ENCODE measurements around the gene PRKG1.
"Not testable (repeated sequence)": the region's sequence is repeated elsewhere in the genome, so short reads cannot be mapped to it uniquely, and the experiment has no call there.

The PRKG1 gene

DNA sequence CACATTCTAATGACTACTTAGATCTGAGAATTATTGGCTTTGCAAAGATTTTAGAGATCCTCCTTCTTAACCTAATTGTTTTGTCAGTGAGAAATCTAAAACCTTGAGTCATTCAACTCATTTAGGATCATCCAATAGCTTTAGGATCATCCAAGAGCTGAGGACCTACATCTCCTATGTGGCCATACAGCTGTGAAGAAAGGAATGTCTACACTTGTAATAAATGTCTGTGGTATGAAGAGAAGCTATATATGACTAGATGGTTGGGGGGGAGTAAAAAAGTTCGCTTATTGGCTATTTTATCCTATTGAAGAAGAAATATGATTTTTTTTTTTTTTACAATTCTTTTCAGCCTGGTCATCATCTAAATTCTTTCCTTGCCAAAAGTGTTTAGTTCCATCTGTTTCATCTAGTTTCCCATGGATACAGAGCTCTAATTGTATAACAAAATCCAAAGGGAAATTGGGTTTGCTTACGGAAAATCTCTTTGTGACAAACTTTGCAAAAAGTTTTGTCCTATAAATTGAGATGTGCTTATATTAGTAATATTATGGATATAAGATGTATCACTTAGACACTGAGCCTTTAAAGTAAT lies 196.7 kb downstream of the PRKG1 start:
- DNase-seq (ENCODE audit: low read depth in 2 of 2), result no peak

- DNase-seq (ENCODE audit: low read depth in 2 of 2), result not testable (repeated sequence)
Measured at GRCh38 chr10:51272099-51272498, 197.8 kb downstream of the PRKG1 start.

- no peak for DNase-seq (ENCODE audit: low read depth in 2 of 2)
Measured at GRCh38 chr10:51272555-51272954, 198.3 kb downstream of the PRKG1 start.

DNA sequence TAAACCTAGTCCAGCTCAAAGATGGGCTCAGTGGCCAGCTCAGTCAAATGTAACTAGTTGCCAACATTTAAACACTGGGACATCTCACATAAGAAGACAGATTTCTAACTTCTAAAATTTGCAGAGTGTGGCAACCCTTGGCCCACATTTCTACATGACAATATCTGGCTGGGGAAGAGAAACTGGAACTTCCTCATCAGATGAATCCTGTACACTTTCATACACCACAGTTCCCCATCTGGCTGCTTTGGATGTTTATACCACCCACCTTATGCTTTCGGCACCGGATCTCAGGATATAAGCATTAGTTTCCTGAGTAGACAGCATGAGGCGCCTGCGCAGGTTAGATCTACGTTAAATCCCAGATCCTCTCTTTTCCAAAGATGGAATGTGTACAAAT lies 199.3 kb downstream of the PRKG1 start:
- DNase-seq (ENCODE audit: low read depth in 2 of 2), result no peak

GRCh38 chr10:51276097-51276496 lies 201.8 kb downstream of the PRKG1 start:
- DNase-seq (ENCODE audit: low read depth in 2 of 2), result not testable (repeated sequence)

- DNase-seq (ENCODE audit: low read depth in 2 of 2), result not testable (repeated sequence)
Measured at GRCh38 chr10:51281387-51281786, 207.1 kb downstream of the PRKG1 start.

GRCh38 chr10:51285601-51286000 lies 211.3 kb downstream of the PRKG1 start:
- no peak for DNase-seq (ENCODE audit: low read depth in 2 of 2)

DNA sequence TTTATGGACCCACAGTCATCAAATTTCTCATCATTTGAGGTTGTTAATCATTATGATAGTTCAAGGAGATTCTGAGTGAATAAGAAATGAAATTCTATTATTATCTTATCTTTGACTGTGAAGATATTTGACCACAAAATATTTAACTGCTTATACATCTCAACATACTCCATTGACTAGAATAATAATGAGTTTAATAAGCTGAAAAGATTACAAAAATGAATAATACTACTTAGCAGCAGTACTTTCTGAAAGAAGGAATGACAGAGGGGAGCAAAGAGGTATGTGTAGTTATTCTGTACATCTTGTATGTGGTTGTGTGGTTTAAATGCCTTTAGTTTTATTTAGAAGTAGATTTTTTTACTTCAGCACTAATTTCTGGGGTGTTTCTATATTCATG lies 214.2 kb downstream of the PRKG1 start:
- no peak for DNase-seq (ENCODE audit: low read depth in 2 of 2)

DNA sequence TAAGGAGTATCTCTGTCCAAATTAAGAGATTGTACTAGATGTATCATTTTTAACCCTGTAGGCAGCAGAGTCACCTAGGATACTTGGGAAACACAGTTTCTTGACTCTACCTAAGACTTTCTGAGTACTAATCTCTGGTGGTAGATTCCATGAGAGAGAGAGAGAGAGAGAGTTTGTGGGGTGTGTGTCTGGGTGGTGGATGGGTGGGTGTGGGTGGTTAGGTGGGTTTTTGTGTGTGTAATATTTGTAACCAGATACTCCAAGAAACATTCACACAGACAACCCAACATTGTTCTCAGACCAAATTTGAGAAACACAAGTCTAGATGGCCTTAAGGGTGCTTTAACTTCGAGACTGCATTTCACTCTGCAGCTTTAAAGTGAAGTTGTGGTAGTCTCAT lies 215.2 kb downstream of the PRKG1 start:
- no peak for DNase-seq (ENCODE audit: low read depth in 2 of 2)

DNA sequence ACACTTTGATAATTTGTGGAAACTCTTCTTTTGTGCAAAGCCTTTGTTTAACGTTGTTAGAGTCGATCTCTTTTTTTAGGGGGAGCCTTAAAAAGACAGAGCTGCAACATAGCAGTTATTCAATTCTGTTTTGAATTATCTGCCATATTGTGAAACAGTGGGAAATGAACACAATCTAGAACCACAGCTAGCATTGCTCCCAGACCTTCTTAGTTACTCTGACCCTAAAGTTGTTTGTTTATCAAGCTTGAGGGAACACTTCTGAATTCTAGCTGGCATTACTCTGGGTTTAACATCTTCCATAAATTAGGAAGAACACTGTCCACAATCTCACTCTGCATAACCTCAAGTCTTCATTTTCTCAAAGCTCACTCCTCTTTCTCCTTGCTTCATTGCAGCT lies 217.7 kb downstream of the PRKG1 start:
- no peak for DNase-seq (ENCODE audit: low read depth in 2 of 2)

DNA sequence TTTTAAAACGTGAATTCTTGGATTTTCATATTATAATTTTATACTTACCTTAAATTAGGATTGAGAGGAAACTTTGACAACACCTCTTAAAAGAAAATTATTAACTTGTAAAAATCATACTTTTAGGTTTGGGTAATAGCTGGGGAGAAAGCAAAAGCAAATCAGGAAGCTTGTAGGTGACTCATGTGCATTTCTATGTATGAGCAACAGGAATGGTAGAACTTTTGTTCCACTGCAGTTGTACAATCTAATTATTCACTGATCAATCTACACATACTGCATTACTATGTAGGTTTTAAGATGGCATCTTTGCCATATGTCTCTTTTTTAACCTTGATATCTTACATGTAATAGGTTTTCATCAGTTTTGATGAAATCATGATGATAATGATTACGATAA lies 223.2 kb downstream of the PRKG1 start:
- DNase-seq (ENCODE audit: low read depth in 2 of 2), result no peak

- no peak for DNase-seq (ENCODE audit: low read depth in 2 of 2)
Measured at GRCh38 chr10:51300617-51301304, 226.5 kb downstream of the PRKG1 start.

DNA sequence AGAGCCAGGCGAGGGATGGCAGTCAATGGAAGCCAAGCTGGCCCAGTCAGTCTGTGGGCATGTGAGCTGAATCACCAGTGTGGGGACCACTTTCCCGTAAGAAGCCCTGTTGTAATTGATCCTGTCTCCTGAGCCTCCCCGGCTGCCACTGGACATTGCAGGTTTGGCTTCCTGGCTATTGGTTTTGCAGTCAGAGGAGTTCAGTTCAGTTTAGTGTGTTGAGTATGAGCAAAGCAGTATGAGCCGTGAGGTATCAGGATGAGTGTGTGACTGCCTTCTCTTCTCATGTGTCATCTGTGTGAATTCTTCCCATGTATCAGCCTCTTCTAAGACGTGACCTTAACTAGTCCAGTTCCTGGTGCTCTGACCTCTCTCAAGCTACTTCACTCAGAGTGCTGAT lies 227.4 kb downstream of the PRKG1 start:
- DNase-seq (ENCODE audit: low read depth in 2 of 2), result no peak

DNA sequence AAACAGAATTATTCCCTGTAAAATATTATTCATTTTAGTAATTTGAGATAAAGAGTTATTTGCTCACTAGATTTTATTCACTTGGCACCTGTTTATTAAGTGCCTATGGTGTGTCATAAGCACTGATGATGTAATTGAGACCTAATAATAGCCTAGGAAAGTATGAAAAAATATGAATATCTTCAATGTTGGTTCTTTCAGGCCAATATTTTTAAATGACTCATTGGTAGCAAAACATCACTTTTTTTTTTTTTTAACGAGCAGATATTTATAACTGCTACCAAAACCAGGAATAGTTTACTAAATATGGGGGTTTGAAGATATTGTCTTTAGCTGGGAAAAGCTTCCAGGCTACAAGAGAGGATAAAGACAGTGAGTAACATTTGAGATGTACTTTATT lies 228.0 kb downstream of the PRKG1 start:
- no peak for DNase-seq (ENCODE audit: low read depth in 2 of 2)

DNA sequence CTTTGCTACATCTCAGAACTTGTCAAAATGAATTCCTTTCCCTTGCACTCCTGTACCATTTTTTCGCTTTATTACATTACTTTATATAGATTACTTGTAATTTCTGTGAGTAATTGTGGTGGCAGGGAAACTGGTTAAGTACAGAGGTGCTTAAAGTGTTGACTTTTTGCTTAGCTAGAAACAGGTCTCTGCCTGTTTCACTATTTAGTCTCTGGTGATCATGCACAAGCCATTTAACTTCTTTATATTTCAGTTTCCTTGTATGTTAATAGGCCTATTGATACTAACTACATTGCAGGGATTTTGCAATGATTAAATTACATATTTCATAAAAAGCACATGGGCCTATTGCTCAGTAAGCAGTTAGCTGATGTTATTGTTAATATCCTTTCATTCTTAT lies 233.8 kb downstream of the PRKG1 start:
- no peak for DNase-seq (ENCODE audit: low read depth in 2 of 2)

DNA sequence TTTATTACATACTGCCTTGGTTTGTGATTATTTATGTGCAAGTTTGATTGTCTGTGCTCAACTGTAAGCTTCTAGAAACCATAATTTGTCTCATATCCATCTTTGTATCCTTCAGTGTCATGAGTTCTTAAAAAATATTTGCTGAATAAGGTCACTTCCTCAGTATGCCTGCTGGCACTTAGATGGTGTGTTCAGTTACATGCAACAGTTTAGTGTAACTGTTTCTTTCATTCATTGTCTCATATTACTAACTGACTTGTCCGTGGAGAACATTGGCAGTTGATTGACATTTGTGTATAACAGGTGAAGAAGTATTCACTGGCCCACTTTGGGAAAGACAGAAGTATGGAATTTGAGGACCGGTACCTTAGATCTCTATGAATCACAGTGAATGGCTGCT lies 236.9 kb downstream of the PRKG1 start:
- no peak for DNase-seq (ENCODE audit: low read depth in 2 of 2)

DNA sequence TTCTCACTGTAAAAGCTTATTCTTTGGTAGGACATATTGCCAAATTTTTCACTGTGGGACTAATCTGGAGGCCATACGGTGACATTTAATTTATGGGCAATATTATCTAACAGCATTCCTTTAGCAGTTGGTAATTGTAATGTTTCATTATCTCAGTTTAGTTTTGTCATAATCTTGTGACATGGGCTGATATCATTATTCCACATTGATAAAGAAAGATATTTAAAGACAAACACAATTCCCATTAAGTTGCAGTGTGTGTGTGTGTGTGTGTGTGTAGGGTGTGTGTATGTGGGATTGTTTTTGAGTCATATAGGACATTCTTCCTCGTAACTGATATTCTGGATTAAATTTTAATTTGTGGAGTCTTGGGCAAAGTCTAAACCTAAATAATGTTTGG lies 238.5 kb downstream of the PRKG1 start:
- DNase-seq (ENCODE audit: low read depth in 2 of 2), result no peak

DNA sequence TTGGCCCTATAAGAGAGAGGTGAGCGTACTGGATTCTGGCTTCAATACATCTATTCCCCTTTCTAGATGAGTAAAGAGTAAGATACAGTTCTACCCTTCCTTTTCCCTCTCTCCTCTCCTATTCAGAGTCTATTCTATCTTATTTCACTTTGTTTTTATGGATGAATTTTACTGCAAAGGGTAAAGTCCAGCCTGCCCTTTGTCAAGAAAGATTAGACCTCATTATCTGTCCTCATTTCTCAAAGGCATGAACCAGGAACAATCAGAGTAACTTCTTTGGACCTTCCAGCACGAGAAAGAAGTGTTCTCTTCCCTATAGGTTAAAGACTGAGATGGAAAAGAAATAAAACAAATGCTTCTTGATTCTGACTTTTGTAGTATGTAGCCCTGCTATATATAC lies 239.0 kb downstream of the PRKG1 start:
- no peak for DNase-seq (ENCODE audit: low read depth in 2 of 2)

DNA sequence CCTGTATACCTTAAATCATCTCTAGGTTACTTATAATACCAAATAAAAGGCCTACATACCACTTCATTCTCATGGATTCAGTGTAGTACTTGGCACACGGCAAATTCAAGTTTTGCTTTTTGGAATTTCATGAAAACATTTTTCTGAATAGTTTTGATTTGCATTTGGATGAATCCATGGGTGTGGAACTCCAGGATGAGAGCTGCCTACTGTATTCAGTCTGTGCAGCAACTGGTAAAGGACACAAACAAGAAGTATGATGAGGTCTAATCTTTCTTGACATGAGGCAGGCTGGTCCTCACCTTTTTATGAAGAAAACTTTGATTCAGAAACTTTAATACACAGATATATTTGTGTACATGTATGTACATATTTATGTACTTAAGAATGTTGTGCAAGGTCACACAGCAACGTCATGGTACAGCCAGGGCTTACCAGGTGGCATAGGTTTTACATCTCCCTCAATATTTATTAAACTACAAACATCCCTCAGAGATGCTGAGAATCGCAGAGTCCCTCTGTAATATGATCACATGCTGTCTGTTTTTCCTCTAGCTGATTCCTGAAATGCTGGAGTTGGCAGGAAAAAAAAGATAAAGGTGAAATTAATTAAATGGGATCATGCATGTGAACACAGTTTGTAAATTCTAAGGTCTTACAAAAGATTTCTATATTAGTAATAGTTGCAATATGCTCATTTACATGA lies 239.6 kb downstream of the PRKG1 start:
- no peak for DNase-seq (ENCODE audit: low read depth in 2 of 2)

- DNase-seq (ENCODE audit: low read depth in 2 of 2), result no peak
Measured at GRCh38 chr10:51314481-51314880, 240.2 kb downstream of the PRKG1 start.

DNA sequence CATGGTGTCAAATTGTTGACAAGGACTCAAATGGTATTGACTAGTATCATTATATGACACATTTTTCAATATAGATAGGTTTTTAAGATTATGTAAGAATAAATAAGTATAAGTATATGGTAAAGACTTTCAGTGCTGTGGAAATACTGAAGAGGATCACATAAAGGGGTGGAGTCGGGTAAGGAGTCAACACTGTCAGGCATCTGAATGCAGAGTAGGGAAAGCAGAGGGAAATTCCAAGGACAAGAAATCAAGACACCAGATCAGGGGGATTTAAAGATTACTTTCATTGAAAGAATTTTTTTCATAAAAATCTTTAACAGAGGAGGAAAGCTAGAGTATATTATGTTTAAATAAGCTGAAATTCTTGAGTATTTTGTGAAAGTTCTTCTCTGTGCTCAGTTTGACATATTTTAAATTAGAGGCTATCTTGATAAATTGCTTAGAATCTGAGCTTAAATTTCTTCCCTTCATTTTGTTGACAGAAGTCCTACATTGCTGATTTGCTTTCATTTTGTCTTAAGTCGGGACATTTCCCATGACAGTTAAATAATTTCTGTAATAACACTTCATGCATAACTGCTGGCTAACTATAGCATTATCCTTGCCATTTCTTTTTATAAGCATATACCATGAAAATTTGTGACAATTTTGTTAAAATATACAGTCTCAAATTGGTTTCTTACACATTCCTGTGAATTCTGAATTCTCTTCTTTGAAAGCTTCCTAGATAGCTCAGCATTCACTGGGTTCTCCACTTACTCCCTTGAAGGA lies 244.3 kb downstream of the PRKG1 start:
- no peak for DNase-seq (ENCODE audit: low read depth in 2 of 2)

- no peak for DNase-seq (ENCODE audit: low read depth in 2 of 2)
Measured at GRCh38 chr10:51319173-51319435, 244.8 kb downstream of the PRKG1 start.

DNA sequence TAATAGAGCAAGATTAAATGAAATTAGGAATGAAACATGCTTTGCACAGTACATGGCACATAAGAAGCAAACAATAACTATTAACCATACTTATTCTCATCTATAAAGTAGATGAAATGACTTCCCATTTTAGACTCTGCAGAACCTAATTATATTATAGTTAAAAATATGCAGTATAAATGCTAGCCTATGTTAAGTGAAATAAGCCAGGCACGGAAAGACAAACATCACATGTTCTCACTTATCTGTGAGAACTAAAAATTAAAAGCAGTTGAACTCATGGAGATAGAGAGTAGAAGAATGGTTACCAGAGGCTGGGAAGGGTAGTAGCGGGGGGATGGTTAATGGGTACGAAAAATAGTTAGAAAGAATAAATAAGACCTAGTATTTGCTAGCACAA lies 247.0 kb downstream of the PRKG1 start:
- DNase-seq (ENCODE audit: low read depth in 2 of 2), result no peak
